ENCODE measurements around the gene PRUNE1.

DNA sequence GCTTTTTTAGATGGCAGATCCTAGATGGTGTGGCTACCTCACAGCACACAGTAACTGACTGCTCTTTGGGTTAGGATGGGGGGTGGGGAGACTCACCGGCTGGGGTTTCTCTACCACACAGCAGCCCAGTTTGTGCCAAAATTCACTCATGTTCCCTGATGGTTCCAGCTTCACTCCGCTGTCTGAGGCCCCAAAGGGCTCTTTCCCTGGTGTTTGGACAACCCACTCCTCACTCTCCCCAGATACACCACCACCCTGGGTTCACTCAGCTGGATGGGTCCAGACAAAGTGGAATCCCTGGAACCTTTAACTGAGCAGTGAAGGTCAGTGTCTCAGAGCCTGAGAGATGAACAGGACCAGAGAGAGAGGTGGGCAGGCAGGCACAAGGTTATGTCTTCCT is 47.3 kb downstream of the PRUNE1 start:
- TF ChIP-seq, protein P1, sequence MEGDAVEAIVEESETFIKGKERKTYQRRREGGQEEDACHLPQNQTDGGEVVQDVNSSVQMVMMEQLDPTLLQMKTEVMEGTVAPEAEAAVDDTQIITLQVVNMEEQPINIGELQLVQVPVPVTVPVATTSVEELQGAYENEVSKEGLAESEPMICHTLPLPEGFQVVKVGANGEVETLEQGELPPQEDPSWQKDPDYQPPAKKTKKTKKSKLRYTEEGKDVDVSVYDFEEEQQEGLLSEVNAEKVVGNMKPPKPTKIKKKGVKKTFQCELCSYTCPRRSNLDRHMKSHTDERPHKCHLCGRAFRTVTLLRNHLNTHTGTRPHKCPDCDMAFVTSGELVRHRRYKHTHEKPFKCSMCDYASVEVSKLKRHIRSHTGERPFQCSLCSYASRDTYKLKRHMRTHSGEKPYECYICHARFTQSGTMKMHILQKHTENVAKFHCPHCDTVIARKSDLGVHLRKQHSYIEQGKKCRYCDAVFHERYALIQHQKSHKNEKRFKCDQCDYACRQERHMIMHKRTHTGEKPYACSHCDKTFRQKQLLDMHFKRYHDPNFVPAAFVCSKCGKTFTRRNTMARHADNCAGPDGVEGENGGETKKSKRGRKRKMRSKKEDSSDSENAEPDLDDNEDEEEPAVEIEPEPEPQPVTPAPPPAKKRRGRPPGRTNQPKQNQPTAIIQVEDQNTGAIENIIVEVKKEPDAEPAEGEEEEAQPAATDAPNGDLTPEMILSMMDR (IDR thresholded peaks at IDR 0.05): no peak
- TF ChIP-seq POLR2A (IDR thresholded peaks at IDR 0.05): no peak

Data from thyroid gland (tissue), 4 donors.